DMS114 treated with DMSO at 0.1 percent for 48 hours (cell line): ENCODE measurements around the gene OR2AT4.

ENCODE experiments used
- DNase-seq: peaks from one replicate; lab custom pipeline; 2025; ENCODE audit not compliant: unreplicated experiment; lab: John Stamatoyannopoulos, UW

The OR2AT4 gene

DNA sequence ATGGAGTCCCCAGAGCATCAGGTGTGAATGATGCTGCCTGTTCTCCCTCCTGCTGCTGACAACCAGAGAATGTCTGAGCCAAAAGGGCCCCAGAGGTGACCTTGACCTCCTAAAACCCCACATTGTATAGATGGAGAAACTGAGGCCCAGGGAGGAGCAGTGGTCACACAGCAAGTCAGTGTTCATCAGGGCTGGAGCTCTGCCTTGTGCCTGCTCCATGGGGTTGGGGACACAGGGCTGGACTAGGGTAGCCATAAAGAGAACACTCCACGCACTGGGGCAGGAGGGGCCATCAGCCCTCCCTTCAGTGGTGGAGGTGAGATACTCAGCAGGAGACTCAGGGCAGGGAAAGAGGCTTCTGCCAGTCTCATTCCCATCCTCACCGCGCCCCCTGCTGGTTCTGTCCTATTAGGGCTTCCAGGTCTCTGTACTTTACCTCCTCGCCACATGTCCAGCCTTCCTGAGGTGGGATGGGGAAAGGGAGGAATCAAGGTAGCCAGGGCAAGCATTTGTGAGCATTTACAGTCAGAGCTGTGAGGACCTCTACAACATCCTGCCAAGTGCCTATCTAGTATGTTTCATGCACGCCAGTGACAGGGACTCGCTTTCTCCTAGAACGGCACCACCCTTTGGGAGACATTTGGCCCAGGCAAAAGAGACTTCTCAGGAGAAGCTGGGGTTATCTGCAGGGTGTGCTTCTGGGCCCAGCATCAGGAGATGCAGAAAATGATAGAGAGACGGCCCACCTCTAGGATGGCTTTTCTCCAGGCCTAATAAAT lies 64.7 kb downstream of the OR2AT4 start:
- peak; percentile 11 for DNase-seq
